Prostate gland (tissue), 2 donors: ENCODE data around the gene RFX2. TPM values are rescaled to one million over a fixed set of nuclear protein-coding genes. Genes with fewer than 3 reads are reported as not detected.
A peak's percentile ranks its signal among the peaks of the same experiment; 100 is the strongest.

Experiments
- DNase-seq: peaks from one replicate; pipeline ENCODE4 v3.0.0-alpha.2; 2019; ENCODE audit warnings: low spot score
- H3K27ac ChIP-seq, 2 donors: fragments of 200-600 bp; sonication (generic); 2 replicates each; pipeline ENCODE4 v1.5.1; 2017 to 2019
- H3K27me3 ChIP-seq: fragments of 200-600 bp; sonication (generic); replicated peaks from 2 replicates; pipeline ENCODE4 v1.5.1; 2019; ENCODE audit not compliant: insufficient read depth
- H3K36me3 ChIP-seq, 2 donors: fragments of 200-600 bp; sonication (generic); 1 replicate in 1 of 2; 2 replicates in 1 of 2; pipeline versions ENCODE4 v1.5.1 to v1.8.1; 2017 to 2019
- H3K4me1 ChIP-seq: fragments of 200-600 bp; sonication (generic); replicated peaks from 2 replicates; pipeline ENCODE4 v1.5.1; 2019
- H3K4me3 ChIP-seq, 2 donors: fragments of 200-600 bp; sonication (generic); 2 replicates each; pipeline ENCODE4 v1.5.1; 2017 to 2019
- H3K9me3 ChIP-seq: fragments of 200-600 bp; sonication (generic); 2 replicates; pipeline ENCODE4 v1.5.1; 2017
- POLR2A ChIP-seq: fragments of 450-650 bp; IDR thresholded peaks from one replicate; pipeline ENCODE4 v1.6.1; 2016; ENCODE audit warnings: antibody characterized with exemption, mild to moderate bottlenecking
- POLR2AphosphoS5 ChIP-seq: sonication (generic); formaldehyde crosslinking; IDR thresholded peaks from one replicate; pipeline ENCODE4 v1.6.1; 2017; ENCODE audit warnings: antibody characterized with exemption
- WGBS: methylation state at CpG from one replicate; pipeline ENCODE4 v1.1.5; 2018; 5-methylcytosine and 5-hydroxymethylcytosine counted together
- intact Hi-C: fragments of 100-400 bp; cut with DNase I; formaldehyde crosslinking; loops from one replicate; pipeline ENCODE4 v1.14.2; 2022
- total RNA-seq, 2 donors: library from RNA; depleted of rRNA; stranded (reverse); fragments of >200 nt; gene quantifications; one replicate each; pipeline ENCODE4 v1.1.0, GENCODE V29; 2016
- TF ChIP-seq, protein P1 (sequence below), 4 experiments: fragments of 200-600 bp in 2 of 4; fragments of 450-650 bp in 2 of 4; sonication (generic) in 2 of 4; IDR thresholded peaks; 1 replicate in 3 of 4; 2 replicates in 1 of 4; pipeline ENCODE4 v1.5.1; 2016 to 2019; ENCODE audit warnings: antibody characterized with exemption in 4 of 4, mild to moderate bottlenecking in 2 of 4, moderate library complexity in 2 of 4

RFX2 gene
- total RNA-seq, 2 donors from 2014 or later, result 13.4 to 25.3 TPM

DNA sequence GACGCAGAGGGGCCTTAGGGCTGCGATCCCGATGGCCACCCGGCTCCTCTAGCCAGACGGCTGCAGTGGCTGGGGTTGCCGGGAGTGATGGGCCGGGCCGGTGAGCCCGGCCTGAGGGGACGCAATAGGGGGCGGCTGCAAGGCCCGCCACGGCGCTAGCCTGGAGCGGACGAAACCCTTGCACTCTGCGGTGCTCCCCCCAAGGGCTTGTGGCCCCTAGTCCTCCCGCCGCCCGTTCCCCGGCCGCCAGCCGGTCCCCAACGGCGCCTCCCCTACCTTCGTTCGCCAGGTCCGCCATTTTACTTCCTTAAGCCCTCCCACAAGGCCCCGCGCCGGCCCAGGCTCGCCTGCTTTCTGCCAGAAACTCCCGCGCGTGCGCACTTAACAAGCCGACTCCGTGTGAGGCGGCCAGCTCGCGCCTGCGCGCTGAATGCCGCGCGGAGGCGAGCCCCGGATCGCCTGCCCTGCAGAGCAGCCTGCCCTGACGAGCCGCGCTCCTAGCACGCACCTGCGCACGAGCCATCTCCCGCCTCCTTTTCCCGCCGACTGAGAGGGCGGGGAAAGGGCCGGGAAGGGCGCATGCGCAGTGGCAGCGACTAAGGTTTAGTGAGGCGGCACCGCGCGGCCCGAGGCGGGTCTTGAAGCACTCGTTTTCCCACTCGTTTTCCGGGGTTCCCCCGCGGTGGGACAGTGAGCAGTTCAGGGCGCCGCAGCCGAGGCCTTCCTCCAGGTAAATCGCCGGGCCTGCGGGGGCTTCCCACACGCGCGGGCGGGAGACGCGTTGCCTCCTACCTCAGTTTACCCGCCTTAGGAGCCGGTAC, 132.3 kb downstream of the RFX2 start, which contains the start of gene RANBP3:
TSS of gene RANBP3 (minus strand) at position 356 of the 821 bp plus-strand sequence. CDS start at position 298, 58 bp downstream.
- intact Hi-C loops, result no loop called here
- Histone ChIP-seq H3K4me1 (peaks cover 22% of the 10 kb centered on the region), H3K27ac (peak within 1 kb of the TSS; percentile 87 to 94), H3K9me3 (no peaks in the 10 kb centered on the region), H3K27me3 (no peaks in the 10 kb centered on the region), H3K36me3 (no peaks in the 10 kb centered on the region), H3K4me3 (peak within 1 kb of the TSS; percentile 90)
- peak; percentile 100 for TF ChIP-seq POLR2AphosphoS5
- peak; percentile 75 for TF ChIP-seq POLR2A
- TF ChIP-seq, protein P1, sequence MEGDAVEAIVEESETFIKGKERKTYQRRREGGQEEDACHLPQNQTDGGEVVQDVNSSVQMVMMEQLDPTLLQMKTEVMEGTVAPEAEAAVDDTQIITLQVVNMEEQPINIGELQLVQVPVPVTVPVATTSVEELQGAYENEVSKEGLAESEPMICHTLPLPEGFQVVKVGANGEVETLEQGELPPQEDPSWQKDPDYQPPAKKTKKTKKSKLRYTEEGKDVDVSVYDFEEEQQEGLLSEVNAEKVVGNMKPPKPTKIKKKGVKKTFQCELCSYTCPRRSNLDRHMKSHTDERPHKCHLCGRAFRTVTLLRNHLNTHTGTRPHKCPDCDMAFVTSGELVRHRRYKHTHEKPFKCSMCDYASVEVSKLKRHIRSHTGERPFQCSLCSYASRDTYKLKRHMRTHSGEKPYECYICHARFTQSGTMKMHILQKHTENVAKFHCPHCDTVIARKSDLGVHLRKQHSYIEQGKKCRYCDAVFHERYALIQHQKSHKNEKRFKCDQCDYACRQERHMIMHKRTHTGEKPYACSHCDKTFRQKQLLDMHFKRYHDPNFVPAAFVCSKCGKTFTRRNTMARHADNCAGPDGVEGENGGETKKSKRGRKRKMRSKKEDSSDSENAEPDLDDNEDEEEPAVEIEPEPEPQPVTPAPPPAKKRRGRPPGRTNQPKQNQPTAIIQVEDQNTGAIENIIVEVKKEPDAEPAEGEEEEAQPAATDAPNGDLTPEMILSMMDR (IDR thresholded peaks at IDR 0.05), result peak in 1 of 4 experiments; percentile 23
- WGBS, result under 1% methylated on average over 76 of the region's 88 CpGs
- peak; percentile 98 for DNase-seq

DNA sequence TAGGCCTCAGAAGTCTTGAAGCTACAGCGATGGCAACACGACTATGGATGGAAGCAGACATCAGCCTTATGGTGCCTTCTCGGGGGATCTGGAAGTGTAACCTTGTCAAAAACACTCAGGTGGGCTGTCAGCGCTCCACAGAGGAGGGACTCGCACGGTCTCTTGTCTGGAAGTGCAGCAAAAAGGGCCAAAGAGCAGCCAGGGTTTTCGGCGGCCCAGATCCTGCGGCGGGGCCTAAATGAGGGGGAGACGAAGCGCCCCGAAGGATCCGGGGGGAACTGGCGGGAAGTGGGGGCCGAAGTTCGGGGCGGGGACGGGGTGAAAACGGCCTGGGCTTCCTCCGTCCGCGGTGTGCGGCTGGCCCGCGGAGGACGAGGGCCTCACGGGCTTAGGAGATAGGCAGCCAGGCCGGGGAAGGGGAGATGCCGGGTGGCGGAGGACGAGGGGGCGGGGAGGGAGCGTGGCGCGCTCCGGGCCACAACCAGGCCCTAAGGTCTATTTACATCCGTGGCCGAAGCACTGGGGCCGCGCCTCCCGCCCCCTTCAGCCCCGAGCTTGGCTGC, 133.0 kb downstream of the RFX2 start:
- H3K27me3 ChIP-seq, result no peaks in the 10 kb centered on the region
- DNase-seq, result no peak
- peaks cover 22% of the 10 kb centered on the region for H3K4me1 ChIP-seq
- no peaks in the 10 kb centered on the region for H3K9me3 ChIP-seq
- H3K4me3 ChIP-seq, result peak overlapping the region; percentile 90
- no peaks in the 10 kb centered on the region for H3K36me3 ChIP-seq
- TF ChIP-seq POLR2AphosphoS5, result no peak
- TF ChIP-seq, protein P1 (IDR thresholded peaks at IDR 0.05), result no peak
- intact Hi-C loops, result no loop called here
- peak overlapping the region; percentile 87 for H3K27ac ChIP-seq
- under 1% methylated on average over 40 of the region's 43 CpGs for whole genome bisulfite sequencing

DNA sequence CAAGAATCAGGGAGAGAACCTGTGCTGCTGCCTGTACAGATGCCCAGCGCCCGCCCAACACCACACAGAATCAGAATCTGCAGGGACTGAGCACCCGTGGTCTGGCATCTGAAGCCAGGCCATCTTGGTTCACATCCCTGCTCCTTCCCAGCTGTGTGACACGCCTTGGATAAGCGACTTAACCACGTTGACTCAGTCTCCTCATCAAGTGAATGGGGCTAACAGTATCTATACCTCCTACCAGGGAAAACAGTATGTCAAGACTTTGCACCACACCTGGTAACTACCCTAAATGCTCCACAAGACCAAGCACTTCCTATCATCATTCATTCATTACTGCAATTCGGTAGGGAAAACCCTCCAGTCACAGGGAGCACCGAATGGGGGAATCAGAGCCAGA, 133.5 kb downstream of the RFX2 start:
- Histone ChIP-seq H3K4me3 (peak overlapping the region; percentile 90), H3K4me1 (peaks cover 22% of the 10 kb centered on the region), H3K27ac (peak overlapping the region; percentile 87), H3K27me3 (no peaks in the 10 kb centered on the region), H3K9me3 (no peaks in the 10 kb centered on the region), H3K36me3 (no peaks in the 10 kb centered on the region)
- DNase-seq, result no peak
- WGBS, result 47% methylated on average over 8 of the region's 8 CpGs
- intact Hi-C loops, result no loop called here
- TF ChIP-seq, protein P1 (IDR thresholded peaks at IDR 0.05), result no peak
- no peak for TF ChIP-seq POLR2AphosphoS5
- TF ChIP-seq POLR2A, result no peak

DNA sequence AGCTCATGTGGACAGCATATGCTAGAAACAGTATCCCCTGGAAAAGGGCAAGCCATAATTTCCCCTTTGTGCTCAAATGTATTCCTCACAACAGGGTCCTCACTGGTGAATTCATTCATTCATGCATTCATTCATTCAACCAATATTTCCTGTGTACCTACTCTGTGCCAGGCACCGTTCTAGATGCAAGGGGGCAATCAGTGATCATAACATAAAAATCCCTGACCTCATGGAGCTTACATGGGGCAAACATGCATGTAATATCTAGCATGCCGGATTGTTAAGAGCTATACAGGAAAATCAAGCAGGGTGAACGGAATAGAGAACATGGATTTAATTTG, 134.9 kb downstream of the RFX2 start:
- no peak overlapping the region for H3K27ac ChIP-seq
- H3K9me3 ChIP-seq, result no peaks in the 10 kb centered on the region
- no peaks in the 10 kb centered on the region for H3K36me3 ChIP-seq
- H3K27me3 ChIP-seq, result no peaks in the 10 kb centered on the region
- WGBS, result 78% methylated on average over 3 of the region's 3 CpGs
- DNase-seq, result no peak
- intact Hi-C loops, result no loop called here
- H3K4me3 ChIP-seq, result no peak overlapping the region
- H3K4me1 ChIP-seq, result peaks cover 22% of the 10 kb centered on the region
- no peak for TF ChIP-seq POLR2A
- TF ChIP-seq, protein P1 (IDR thresholded peaks at IDR 0.05), result no peak
- TF ChIP-seq POLR2AphosphoS5, result no peak
